Stimulated activated CD8-positive, alpha-beta memory T cell treated with anti-CD3 and anti-CD28 coated beads, Interleukin-4, amount 100 ng/mL, for 1 hour (primary cell): ENCODE data around the gene SESN1.
"Not testable (repeated sequence)": the region's sequence is repeated elsewhere in the genome, so short reads cannot be mapped to it uniquely, and the experiment has no call there.

ENCODE experiments used
- DNase-seq, 2 donors: peaks; one replicate each; pipeline ENCODE4 v3.0.0-alpha.2; 2020; ENCODE audit warnings: low read depth in 2 of 2, low spot score in 1 of 2

Gene SESN1

DNA sequence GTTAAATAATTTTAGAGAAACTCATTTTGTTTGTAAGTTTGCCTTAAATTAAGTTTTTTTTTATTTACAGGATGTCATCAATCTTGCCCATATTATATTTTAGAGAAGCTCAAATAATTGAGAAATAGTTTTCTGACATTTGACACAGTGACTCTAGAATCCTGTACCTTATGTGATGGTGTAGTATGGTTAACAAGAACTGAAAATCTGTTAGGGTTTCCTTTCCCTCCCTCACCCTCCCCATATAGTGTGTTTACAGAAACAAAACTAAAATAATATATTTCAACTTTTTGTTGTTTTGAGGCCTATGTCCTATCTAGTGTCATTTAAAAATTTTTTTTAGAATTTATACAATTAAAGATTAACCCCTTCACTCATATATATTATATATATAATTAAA is 91.8 kb downstream of the SESN1 start:
- no peak for DNase-seq

DNA sequence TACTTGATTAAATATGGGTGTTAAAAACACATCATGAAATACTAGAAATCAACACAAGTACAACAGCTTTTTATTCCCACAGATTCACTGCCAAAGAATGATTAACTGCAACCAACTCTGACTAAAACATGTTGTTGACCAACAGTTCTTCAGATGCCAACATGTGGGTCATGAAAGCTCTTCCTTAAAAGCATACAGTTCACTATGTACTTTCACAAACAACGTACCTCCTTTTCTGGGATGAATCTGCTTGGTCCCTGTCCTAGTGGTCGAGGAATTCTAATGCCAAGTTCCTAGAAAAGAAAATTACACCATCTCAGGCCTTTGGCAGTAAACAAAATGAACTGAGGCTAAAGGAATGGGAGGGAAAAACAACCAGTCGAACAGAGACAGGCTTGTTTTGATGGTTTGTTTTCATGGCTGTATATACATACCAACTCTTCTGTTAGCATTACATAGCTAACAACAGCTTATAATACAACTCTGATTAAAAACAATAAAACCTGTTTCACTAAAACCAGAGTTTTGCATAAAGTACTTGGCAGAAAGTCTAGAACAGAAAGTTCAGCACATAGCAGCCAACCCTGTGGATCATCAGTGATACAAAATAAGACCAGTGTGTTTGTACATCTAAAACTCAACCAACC is 92.5 kb downstream of the SESN1 start:
- no peak for DNase-seq

DNA sequence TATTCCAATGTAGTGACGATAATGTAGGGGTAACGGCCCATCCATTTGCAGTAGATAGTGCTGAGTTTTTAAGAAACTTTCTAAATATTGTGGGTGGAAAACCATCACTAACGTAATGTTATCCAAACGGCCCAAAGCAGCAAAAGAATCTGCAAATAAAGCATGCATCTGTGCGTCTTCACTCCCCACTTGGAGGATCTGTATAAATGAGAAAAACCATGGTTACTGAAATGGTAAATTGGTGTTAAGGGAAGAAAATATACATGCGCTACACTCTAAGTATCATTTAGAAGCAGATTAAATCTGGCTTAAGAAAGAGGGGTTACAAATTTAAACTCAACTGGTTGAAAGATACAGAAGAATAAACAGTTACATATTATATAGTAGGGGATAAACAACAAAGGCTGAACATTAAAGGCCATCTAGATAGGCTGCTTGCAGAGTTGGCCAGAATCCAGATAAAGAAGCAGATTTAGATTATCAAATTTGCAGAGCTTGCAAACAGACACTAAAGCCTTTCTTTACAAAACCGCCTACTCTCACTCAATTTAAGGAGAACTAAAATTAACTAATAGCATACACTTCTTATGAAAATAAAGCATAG is 93.3 kb downstream of the SESN1 start:
- DNase-seq = no peak

DNA sequence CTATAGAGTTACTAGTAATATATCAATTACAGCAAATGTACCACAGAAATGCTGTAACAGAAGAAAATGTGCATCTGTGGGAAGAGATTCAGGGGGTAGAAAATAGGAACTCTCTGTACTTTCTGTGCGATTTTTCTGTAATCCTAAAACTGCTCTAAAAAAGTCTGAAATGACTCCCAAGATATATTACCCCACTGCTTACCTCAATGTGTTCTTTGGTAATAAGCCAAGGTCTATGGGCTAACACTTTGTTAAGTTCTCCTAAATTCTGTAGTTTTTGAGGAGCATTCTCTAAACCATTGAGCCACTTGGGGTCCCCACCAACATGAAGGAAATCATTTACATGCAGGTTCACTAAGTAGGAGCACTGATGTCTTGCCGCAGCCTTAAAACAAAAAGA is 94.4 kb downstream of the SESN1 start:
- DNase-seq = no peak

DNA sequence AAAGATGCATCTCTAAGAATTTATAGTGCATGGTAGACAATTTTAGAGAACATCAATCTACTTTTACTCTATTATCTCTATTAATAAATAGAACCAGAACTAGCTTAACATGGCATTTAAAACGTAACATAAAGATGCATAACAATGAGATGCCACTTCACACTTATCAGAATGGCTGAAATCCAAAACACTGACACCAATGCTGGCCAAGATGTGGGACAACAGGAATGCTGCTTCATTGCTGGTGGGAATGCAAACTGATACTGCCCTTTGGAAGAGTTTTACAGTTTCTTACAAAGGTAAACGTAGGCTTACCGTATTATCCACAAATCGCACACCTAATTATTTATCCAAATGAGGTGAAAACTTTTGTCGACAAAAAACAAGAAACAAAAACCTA is 95.2 kb downstream of the SESN1 start:
- DNase-seq = no peak

DNA sequence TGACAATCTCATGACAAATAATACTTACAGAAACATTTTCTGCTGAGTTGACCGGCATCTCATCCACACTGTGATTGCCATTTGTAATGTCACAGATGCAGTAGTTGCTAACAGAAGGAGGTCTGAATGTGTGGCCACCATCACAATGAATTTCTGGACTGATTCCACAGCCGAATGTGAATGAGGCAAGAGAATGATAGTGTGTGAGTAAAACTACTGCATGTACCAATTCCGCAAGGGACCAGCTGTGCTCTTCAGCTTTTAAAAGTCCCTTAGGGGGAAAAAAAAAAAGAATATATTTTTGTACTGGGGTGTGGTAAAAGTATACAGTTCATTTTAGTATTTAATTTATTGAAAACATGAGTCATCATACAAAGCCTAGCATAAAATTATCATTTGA is 96.2 kb downstream of the SESN1 start:
- DNase-seq = no peak

DNA sequence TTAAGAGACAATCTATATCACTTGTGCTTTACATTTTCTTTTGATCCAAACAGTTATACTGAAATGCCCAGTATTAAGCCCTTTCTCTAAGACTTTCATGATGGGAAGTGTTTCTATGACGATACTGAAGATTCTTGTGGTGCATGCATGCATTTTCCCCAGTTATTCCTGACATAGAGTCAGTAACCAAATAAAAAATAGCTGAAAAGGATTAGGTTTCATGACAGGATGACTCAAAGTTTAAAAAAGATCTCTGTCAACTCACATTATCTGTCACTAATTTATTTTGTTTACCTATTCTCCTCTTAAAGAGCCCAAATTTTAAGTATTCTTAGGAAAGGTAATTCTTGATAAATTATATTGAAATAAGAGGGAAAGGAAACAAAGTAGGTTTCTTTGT is 98.4 kb downstream of the SESN1 start:
- DNase-seq = no peak

DNA sequence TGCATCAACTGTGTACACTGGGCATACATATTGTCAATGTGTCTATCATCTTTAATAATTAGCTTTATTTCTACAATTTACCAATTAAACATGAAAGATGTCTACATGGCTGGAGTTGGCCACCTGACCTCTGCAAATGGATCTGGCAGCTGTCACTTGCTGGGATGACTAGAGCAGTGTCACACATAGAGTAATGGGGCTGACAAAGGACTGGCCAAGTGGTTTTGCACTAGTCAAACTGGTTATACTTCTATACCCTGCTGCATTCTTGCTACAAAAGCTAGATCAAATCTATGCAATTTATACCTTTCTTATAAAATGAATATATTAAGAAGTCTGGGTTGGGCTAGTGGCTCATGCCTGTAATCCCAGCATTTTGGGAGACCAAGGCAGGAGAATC is 99.3 kb downstream of the SESN1 start:
- DNase-seq = no peak

DNA sequence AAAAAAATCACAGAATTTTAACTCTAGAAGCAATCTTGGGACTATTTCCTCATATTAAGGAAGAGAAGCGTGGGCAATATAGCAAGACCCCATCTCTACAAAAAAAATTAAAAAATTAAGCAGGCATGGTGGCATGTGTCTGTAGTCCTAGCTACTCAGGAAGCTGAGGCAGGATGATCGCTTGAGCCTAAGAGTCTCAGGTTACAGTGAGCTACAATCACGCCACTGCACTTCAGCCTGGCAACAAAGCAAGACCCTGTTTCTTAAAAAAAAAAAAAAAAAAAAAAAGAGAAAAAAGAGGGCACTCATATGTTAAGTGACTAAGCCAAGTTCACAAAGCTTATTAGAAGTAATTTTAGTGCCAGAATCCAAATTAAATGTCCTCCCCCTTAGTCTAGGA is 100.8 kb downstream of the SESN1 start:
- DNase-seq = no peak

DNA sequence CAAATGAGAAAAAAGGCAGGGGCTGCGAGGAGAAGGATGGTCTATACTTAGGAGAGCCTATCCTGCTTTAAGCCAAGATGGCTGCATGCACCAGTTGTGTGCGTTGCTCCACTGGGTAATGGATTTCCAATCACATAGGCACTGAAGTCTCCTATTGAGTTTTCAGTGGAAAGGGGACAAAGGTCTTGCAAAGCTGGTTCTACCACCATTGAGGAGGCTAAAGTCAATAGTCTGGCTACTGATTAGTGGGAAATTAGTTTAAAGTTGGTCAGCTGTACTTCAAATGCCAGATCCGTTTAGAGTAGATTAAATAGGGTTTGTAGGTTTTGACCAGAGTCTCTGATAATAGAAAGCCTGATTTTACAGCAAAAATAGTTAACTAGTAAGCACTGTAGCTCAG is 104.9 kb downstream of the SESN1 start:
- DNase-seq = no peak

DNA sequence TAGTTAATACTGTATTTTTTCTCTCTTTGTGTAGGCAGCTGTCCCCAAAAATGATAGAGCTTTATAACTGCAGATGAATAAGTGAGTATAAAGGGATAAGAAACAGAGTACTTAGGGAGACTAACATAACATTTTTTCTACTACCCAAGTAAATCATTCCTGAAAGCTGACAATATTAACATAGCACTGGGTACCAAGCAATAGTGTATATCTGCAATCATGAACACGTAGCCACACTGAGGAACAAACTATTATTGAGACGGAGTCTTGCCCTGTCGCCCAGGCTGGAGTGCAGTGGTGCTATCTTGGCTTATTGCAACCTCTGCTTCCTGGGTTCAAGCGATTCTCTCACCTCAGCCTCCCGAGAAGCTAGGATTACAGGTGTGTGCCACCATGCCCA is 105.9 kb downstream of the SESN1 start:
- no peak for DNase-seq

DNA sequence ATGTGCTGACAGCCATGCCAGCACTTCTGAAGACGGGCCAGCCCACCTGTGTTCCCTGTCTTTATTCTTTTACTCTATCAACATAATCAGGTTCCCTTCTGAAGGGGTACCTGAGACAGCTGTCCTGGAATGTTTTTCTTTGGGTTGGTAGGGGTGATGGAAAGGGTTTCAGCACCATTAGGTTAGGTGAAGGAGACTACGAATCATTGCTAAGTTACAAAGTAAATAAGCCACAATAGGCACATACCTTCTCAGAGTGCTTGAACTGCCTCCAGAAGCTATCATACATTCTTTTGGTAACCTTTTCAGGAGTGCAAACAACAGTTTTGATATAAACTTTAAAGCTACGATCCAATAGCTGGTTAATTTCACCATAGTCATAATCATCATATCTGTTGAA is 106.3 kb downstream of the SESN1 start:
- DNase-seq = no peak

DNA sequence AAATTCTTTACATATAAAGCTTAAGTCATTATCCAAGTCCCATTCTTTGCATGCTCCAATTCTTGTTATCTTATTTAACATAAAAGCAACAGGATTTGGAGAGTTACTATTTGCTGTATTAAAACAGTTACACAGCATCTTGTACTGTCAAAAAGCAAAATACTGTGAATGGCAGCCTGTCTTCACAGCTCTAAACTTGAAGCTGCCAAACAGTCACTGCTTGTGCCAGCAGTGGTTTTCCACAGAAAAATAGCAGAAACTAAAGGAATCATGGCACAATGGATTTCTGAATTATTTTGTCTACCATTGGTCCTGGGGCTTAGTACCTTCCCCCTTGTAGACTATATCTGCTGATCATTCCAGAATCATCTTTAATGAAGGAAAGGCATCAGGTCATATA is 107.5 kb downstream of the SESN1 start:
- DNase-seq = no peak

DNA sequence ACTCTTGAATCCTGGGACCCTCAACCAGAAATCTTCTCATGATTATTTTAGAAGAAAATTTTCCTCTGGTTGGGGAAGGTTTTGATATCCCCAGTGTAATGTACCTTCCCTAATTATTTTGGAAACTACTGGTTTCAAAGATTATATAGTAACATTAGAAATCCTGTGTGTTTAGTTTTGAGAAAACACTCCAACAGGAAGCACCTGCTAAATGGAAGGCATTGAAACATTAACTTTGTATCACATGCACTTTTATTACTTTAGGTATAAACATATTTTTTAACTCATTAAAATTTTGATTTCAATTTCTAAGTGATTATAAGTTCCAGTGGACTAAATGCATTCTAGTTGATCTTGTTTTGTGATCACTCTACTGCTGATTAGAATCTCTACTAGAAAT is 109.3 kb downstream of the SESN1 start:
- DNase-seq = no peak

DNA sequence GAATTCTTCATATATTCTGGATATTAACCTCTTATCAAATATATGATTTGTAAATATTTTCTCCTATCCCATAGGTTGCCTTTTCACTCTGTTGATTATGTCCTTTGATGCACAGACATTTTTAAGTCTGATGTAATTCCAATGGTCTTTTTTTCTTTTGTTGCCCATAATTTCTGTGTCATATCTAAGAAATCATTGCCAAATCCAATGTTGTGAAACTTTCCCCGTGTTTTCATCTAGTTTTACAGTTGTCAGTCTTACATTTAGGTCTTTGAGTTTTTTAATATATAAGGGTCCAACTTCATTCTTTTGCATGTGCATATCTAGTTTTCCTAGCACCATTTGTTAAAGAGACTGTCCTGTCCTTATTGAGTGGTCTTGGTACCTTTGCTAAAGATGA is 111.5 kb downstream of the SESN1 start:
- DNase-seq = no peak

DNA sequence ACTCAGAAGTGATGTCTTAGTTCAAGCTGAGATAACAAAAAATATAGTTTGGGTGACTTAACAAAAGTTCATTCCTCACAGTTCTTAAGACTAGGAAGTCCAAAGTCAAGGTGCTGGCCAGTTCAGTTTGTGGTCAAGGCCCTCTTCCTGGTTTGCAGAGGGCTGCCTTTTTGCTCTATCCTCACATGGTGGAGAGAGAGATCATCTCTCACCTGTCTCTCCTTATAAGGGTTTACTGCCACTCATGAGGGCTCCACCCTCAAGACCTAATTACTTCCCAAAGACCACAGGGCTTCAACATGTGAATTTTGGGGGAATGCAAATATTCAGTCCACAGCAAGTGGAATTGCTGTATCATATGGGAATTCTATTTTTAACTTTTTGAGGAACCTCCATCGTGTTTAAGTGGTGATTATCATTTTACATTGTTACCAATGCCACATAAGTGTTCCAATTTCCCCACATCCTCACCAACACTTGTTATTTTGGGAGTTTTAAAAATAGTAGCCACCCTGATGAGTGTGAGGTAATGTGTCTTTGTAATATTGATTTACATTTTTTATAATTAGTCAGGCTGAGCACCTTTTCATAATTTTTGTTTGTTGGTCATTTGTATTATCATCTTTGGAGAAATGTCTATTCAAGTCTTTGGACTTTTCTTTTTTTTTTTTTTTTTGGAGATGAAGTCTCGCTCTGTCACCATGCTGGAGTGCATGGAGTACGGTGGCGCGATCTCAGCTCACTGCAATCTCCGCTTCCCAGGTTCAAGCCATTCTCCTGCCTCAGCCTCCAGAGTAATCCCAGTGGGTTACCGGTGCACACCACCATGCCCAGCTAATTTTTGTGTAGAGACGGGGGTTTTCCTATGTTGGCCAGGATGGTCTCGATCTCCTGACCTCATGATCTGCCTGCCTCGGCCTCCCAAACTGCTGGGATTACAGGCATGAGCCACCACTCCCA is 112.2 kb downstream of the SESN1 start:
- no peak for DNase-seq

DNA sequence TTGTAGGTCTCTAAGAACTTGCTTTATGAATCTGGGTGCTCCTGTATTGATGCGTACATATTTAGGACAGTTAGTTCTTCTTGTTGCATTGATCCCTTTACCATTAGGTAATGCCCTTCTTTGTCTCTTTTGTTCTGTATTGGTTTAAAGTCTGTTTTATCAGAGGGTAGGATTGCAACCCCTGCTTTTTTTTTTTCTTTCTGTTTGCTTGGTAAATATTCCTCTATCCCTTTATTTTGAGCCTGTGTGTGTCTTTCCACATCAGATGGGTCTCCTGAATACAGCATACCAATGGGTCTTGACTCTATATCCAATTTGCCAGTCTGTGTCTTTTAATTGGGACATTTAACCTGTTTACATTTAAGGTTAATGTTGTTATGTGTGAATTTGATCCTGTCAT is 116.0 kb downstream of the SESN1 start:
- DNase-seq = not testable (repeated sequence)

DNA sequence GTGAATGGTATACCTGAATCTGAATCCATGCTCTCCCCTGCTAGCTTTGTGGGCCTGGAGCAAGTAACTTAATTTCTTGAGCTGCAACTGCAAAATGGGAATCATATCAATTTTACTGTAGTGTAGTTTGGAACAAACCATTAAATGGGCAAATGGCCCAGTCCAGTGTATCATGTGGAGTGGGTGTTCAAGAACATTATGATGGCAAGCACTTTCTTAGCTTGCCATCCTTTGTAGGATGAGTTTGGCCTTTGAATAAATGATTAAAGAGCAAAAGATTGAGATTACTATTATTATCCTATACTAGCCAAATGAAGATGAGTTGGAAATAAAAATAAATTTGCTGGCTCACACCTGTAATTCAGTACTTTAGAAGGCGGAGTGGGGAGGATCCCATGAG is 120.4 kb downstream of the SESN1 start:
- DNase-seq = no peak

DNA sequence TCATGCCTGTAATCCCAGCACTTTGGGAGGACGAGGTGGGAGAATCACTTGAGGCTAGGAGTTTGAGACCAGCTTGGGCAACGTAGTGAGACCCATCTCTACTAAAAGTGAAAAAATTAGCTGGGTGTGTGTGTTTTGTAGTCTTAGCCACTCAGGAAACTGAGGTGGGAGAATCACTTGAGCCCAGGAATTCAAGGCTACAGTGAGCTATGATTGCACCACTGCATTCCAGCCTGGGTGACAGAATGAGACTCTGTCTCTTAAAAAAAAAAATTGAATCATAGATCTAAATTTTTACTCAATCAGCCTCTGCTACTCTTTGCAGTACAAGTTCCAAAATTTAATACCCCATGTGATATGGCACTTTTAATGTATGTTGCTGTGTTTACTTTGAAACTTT is 124.9 kb downstream of the SESN1 start:
- no peak for DNase-seq

DNA sequence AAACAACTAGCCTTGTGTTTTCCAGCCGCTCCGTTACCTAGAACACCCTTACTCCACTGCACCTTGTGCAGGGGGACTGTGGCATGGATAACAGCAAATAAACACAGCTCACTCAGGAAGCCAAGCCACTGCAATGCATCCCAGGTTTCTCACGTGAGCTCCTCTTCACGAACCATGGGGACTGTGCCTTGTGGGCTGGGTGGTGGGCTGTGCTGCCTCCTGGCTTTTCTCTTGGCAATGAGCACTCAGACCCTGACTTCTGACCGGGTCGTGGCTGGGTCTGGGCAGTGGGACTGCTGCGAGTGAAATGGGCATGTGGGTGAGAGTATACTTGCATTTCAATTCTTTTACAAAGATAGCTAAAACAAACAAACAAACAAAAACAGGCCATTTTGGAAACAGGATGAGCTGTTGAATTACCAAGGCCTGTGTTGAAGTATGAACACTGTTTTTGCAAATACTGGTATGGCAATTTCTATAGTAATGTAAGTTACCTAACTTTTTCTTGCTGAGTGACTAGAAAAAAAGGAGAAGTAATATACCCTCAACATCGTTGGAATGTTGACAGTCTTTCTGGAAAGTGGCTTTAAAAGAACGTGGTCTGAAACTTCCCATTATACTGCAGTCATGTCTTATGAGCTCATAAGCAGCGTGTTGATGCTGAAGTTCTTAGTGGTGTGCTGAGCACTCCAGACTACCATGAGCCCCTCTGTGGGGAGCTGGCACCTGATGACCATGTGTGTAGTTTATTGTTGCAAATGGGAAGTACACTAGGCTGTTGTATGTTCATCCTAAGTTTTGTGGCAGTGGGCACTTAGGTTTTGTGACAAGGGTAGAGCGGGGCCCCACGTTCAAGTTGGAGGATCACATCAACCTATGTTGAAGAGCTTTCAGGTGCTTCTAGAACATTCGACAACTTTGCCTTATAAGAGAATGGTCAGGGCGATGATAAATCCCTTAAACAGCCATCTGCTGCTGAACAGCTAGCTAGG is 126.0 kb downstream of the SESN1 start:
- DNase-seq = no peak
